GM18526 (cell line): ENCODE data around the gene EFCAB11.
A peak's percentile ranks its signal among the peaks of the same experiment; 100 is the strongest.

Experiments used
- POLR2A ChIP-seq: IDR thresholded peaks from 3 replicates; pipeline ENCODE4 v1.6.1; 2011; ENCODE audit not compliant: insufficient read length; ENCODE audit errors: extremely low read depth

EFCAB11 gene, protein sequence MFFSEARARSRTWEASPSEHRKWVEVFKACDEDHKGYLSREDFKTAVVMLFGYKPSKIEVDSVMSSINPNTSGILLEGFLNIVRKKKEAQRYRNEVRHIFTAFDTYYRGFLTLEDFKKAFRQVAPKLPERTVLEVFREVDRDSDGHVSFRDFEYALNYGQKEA

DNA sequence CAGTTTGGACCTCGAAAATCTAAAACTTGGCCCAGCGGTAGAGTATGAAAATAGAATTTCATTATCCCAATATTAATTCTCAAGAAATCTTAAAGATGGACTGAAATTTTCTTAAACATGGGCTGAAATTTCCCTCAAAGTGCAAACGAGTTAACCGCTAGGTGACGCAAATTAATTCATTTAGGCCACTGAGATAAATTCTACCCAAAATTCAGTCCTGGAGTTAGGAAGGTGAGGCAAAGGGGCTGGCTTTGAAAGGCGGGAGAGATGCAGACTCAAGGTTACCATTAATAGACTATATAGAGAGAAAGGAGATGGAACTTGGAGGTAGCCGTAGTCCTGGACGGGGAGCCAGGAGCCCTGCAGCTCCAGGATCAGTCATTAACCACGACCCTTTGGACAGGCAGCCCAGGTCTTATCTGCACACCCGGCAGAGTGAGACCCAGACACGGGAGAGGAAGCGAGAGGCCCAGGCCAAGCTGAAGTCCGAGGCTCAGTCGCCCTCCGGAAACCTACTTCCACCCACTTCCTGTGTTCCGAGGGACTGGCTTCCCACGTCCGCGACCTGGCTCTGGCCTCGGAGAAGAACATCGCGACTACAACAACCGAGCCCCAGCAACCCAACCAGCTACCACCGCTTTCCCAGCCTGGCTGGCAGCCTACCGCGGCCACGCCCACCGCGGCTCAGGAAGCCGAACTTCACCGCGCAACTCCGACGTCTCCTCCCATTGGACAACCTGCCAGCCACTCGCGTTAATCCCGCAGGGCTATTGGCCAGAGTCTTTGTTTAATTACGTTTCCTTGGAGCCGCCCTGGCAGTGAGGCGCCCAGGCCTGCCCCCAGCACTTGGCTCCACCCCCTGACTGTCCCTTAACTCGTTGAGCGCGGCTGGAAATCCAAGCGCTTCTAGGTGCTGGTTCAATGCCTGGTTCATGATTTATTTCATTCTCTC, at the start of gene EFCAB11:
Gene EFCAB11, minus strand, starts transcription at position 661 of the 952 bp plus-strand sequence. Its CDS starts 70 bp downstream, at position 591.
- peak; percentile 71 for TF ChIP-seq POLR2A

DNA sequence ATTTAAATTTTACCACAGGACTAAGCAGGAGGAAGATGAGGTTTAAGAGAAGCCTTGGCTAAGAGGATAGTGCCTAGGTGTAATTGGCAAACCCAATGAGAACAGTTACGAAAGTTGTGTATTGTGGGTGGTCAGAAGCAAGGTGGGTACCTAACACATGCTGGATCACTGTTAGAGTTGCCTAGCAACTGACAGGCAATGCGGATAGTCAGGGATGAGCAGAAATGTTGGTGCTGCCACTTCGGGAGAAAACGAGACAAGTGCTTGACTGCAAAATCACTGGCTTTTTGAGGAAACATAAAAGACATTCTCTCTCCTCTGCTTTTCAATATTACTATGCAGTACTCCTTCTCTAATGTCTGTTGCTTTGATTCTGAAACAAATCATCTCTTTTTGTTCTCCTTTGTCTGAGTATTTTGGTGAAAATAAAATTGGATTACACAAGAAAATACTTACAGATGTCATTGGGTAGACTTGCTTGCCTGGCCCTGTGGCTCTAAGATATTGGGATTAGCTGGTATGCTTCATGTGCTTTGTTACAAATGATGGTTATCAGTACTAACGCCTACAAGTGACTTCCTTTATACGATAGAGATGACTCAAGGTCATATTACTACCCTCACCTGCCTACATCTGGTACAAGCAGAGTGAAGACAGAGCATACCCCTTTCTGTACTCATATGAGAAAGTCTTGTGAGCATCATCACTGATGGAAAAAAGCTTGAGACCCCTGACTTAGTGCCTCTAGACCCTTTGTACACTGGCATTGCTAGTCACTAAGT, 49.2 kb upstream of the EFCAB11 start:
- TF ChIP-seq POLR2A, result no peak

DNA sequence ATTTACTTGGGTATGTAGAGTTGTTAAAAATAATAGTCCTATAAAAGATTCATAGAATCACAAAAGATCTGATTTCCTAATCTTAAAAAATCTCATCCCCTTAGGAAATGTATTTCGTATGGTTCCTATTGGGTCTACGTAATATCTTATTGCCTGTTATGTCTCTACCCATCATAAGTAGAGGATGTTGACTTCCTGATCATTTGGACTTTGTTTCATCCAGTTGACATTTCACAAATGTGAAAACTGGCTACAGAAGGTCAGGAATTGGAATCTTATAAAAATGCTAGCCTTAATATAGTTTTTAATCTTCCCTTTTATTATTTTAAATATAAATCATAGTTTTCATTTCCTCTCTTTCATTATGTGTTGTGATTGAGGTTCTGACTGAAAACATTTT, 46.4 kb upstream of the EFCAB11 start:
- no peak for TF ChIP-seq POLR2A

DNA sequence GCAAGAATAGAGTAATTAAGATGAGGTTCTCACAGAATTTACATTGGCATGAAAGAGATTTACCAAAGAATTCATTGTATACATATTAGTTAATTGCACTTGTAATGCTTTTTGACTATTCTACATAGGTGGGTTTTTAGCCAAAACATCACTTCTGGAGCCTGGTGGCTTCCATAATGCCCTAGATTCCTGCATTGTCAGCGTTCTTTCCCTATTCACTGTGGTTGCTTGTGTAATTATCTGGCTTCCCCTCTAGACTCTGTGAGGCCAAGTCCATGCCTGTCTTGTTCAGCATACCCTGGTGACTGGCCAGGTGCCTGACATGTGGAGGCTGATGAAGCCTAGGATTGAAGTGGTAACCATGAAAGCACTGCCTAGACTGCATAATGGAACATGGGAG, 42.4 kb upstream of the EFCAB11 start:
- TF ChIP-seq POLR2A, result no peak

DNA sequence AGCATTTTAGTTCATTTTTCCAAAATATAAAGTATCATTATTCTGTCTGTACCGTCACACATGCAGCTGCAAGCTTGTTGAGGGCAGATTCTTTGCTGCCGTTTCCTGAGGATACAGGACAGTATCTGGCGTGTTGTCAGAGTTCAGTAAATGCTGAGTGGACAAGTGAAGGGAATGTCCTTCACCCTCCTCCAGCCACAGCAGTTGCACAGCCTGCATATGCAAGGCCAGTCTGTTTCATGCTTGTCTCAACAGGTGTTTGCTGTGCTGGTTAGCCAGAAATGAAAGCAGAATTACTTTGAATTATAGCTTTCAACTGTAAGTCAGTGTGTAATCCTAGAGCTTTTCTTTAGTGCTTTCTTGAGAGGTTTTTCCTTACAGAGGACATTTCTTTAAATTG, 37.7 kb upstream of the EFCAB11 start:
- TF ChIP-seq POLR2A, result no peak

DNA sequence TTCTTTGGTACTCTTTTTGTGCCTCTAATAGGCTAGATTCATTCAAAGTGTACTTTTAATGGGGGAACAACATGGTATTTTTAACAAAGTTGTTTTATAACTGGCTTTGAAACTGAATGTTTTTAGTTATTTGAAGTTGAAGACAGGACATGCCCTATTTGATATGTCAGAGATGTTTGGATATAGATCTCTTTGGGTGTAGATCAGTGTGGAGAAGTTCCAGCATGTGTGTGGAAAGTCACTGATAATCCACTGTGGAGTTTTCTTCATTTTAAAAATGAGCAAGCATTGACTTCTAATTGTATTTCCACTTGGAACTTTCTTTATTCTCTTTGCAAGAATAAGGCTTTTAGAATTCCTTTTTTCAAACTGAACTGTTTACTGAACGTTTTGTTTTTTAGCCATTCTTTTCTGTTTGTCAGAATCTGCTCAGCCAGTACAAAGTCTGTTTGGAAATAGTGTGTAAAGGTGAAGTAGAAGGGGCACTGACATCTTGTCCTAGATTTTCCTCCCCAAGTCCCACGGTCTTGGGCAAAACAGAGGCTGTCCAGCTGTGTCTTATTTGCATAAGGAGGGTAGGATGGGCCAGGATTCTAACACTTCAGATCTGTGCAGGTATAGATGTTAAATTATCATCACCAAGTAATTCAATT, 36.2 kb upstream of the EFCAB11 start:
- TF ChIP-seq POLR2A, result no peak

DNA sequence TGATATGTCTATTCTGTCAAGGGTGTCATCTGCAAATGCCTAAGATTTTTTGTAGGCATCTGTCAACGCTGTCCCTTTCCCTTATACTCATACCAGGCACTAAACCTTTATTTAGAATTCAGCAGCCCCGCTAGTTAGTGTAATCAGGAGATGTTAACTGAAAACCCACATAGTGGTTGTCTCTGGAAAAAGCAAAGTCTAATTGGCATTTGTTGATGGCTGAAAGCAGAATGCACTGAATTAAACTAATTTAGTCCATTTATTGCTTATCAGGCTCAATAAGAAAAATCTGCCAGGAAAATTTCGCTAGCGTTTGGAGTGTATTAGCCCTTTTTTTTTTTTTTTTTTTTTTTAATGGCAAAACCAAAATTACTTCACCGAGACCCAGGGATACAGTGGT, 35.7 kb upstream of the EFCAB11 start:
- TF ChIP-seq POLR2A, result no peak

DNA sequence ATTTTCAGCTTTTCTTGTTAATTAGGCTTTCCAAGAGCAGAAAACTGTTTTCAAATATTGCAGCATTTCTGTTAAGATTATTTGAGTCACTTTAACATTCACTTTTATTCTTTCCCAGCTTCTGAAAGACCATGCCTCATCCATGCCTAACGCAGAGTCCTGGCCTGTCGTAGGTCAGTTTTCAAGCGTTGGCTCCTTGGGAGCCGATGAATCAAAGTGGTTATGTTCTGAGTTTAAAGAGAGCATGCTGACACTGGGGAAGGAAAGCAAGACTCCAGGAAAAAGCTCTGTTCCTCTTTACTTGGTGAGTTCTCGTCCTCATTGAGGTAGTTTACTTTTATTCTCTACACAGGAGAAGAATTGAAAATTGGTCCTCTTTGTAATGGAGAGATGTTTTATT, 34.3 kb upstream of the EFCAB11 start:
- no peak for TF ChIP-seq POLR2A

DNA sequence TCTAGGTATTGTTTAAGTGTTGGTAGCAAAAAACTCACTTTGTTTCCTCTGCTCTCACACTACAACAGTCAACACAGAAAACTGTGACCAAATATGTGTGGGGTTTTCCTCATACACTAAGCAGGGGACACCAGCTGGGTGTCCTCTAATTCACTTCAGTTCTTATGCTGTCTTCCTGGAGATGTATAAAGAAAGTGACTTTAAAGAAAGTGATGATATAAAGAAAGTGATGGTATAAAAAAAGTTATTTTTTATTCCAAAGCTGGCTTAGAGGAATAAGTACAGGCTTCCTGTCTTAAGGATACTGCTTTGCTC, 32.6 kb upstream of the EFCAB11 start:
- TF ChIP-seq POLR2A, result no peak

DNA sequence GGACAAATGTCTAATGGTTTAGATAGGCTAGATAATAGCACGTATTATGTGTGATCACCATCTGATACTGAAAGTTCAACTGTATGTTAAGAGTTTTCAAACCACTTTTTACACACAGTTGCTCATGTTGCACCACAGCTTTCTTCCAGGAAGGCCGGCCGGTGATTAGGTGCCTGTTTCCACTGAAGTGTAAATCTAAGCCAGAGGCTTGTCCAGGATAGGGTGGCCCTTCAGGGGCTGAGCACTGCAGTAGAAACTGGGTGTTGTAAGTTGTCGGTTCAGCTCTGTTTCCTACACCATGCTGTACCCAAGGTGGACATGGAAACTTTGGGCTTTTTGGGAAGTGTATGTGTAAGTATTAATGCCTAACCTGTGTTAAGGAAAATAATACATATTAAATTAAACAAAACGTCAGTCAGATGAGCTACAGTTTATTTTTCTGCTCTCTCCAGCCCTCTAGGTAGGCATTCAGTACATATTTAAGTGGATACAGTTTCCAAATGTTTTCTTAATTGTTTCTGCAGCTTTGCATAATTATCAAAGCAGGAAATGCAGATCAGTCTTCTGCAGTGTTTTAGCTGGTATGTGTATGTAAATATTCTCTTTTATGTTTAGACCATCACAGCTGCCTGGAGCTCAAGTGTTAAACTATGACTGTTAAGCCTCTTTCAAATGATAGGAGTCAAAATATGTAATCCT, 32.1 kb upstream of the EFCAB11 start:
- TF ChIP-seq POLR2A, result no peak

DNA sequence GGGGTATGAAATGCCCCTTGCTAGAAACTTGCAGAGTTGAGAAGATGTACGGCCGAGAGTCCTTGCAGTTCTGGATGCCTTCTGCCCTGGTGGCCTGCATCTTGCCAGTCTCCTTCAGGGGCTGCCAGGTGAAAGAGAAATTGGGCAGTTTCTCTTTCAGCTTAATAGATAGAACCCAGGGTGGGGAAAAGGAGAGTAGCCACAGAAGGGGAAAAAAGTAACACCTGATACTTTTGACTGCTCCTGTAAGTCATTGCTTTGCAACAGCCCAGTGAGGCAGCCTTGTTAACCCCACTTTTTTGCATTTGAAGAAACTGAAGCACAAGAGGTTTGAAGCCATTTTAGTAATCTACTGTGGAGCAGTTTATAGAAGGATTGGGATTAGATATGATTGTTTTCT, 28.8 kb upstream of the EFCAB11 start:
- TF ChIP-seq POLR2A, result no peak

DNA sequence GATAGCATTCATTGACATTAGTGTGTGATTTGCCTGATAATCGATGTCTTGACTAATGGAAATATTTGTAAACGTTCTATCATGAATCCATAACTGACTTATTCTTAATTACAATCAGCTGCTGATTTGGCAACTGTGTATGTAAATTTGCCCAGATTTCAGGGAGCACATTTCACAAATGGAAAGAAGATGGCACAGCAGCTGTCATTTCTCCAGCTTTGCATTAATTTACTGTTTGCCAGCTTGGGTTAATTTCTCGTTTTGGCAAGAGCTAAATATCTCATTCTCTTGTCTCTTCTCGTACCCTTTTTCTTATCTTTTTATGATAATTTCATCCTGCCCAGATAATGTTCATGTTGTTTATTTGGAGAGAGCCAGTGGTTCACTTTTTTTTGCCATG, 24.1 kb upstream of the EFCAB11 start:
- no peak for TF ChIP-seq POLR2A

DNA sequence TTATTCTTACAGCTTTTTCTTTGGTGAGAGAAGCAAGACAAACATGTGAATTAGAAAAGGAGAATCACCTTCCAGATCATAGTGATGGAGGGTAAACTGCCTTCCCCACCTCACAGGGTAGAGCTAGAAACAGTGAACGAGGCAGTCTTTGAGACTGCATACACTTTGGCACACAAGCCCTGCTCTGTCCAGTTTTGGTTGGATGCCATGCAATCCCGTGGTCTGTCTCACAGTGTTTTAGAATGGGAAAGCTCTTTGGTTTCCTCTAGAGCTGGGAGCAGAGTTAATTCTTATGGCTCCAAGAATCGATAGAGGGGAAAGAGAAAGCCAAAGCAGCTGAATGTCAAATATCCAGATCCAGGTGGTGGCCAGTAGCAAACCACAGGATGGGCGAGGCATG, 23.1 kb upstream of the EFCAB11 start:
- no peak for TF ChIP-seq POLR2A

DNA sequence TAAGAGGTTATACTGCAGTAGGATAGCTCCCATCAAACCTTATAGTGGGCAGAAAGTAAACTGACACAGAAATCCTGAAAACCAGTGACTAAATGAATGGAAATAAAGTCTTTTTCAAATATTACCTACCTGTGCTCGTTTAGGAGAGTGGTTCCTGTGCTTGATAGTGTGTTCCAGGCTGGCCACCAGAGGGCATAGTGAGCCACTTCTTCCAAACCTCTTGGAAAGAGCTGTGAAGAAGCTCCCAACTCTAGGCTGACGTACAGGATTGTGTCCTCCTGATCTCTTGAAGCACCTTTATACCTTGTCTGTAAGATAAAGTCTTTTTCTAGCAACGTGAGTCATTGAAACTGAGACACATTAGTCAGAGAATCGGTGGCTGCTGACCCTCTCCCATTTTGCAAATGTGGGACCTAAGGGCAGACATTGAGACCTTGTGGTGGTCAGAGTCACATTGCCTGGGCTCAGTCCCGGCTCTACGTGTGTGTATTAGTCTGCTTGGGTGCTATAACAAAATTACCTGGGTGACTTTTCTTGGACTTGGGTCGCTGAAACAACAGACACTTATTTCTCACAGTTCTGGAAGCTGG, 18.8 kb upstream of the EFCAB11 start:
- TF ChIP-seq POLR2A, result no peak
